Activated CD8-positive, alpha-beta T cell treated with anti-CD3 and anti-CD28 coated beads, Interleukin-2, amount 10 ng/mL, durations not matched to agents 7 days and 5 days (primary cell): ENCODE results near the gene SNX15. TPM values are rescaled to one million over a fixed set of nuclear protein-coding genes. Genes with fewer than 3 reads are reported as not detected.
"Not testable (repeated sequence)": the region's sequence is repeated elsewhere in the genome, so short reads cannot be mapped to it uniquely, and the experiment has no call there.

ENCODE experiments used
- ATAC-seq: fragments of 150-1000 bp; cut with Tn5 transposase; one replicate; pipeline ENCODE4 v1.10.0; 2021; ENCODE audit warnings: moderate library complexity
- CTCF ChIA-PET: fragments of 350-600 bp; sonication (Branson Sonifier 250); formaldehyde crosslinking; loops from one replicate; lab custom pipeline; 2021; ENCODE audit warnings: antibody characterized with exemption; lab: Charles Lee
- POLR2A ChIA-PET: fragments of 350-600 bp; sonication (Branson Sonifier 250); formaldehyde crosslinking; loops from one replicate; lab custom pipeline; 2021; ENCODE audit warnings: antibody characterized with exemption; lab: Charles Lee
- DNase-seq: peaks from one replicate; pipeline ENCODE4 v3.0.0-alpha.2; 2020
- H3K27ac Mint-ChIP-seq: one replicate; pipeline ENCODE4 v1.8.0; 2021; ENCODE audit warnings: mild to moderate bottlenecking, mixed read lengths
- H3K27me3 Mint-ChIP-seq: one replicate; pipeline ENCODE4 v1.8.0; 2021; ENCODE audit warnings: low read depth, mixed read lengths
- H3K36me3 Mint-ChIP-seq: one replicate; pipeline ENCODE4 v1.8.0; 2021; ENCODE audit warnings: low read depth, mixed read lengths
- H3K4me1 Mint-ChIP-seq: one replicate; pipeline ENCODE4 v1.8.0; 2021; ENCODE audit warnings: low read depth, mixed read lengths
- H3K4me3 Mint-ChIP-seq: one replicate; pipeline ENCODE4 v1.8.0; 2021; ENCODE audit warnings: mild to moderate bottlenecking, mixed read lengths
- H3K9me3 Mint-ChIP-seq: one replicate; pipeline ENCODE4 v1.8.0; 2022; ENCODE audit warnings: mixed read lengths; ENCODE audit not compliant: insufficient read depth
- total RNA-seq, 2 experiments: library from RNA; stranded (reverse); gene quantifications; one replicate each; pipeline ENCODE4 v1.2.3, GENCODE V29; 2021

Gene SNX15, protein sequence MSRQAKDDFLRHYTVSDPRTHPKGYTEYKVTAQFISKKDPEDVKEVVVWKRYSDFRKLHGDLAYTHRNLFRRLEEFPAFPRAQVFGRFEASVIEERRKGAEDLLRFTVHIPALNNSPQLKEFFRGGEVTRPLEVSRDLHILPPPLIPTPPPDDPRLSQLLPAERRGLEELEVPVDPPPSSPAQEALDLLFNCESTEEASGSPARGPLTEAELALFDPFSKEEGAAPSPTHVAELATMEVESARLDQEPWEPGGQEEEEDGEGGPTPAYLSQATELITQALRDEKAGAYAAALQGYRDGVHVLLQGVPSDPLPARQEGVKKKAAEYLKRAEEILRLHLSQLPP
- 10 to 100 TPM; 21.2 to 25.7 TPM for total RNA-seq

DNA sequence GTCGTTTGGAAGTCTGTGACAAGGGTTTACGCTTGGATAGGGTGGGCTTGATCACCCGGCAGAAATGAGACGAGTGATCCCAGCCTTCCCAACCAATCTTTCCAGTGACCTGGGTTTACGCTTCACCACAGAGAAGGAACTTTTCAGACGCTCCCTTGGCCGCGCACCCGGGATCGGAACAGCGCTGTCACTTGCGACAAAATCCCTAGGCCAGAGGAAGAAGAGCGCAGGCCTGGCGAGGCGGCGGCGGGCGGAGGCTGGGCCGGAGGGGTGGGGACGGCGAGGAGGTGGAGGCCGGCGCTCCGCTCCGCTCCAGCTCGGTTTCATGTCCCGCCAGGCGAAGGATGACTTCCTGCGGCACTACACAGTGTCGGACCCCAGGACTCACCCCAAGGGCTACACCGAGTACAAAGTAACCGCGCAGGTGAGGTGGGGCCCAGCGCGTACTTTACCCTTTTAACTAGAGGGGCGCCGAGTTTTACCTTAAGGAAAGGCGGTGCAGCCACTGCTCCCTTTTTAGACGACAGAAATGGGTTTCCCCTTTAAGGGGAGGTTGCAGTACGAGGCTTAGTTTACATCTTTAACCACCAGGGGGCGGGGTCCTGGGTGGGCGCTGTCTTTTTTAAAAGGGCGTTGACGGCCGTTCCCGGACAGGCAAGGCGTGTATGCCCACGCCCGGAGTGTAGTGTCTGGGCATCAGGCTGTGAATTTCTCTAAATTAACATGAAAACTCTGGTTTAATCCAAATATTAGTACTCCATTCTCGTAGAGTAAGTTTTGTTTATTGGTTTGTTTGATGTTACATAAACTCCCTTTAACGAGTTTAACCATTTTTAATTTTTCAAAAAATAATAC lies at the start of gene SNX15:
Gene SNX15, plus strand, starts transcription at position 227 of the 855 bp plus-strand sequence. Its CDS starts 99 bp downstream, at position 326.
- Mint-ChIP-seq H3K4me3 (peak within 1 kb of the TSS; percentile 75), H3K4me1 (peaks cover 22% of the 10 kb centered on the region), H3K36me3 (peaks cover 5% of the 10 kb centered on the region), H3K27ac (peak within 1 kb of the TSS; percentile 91), H3K27me3 (peaks cover 2% of the 10 kb centered on the region), H3K9me3 (no peaks in the 10 kb centered on the region)
- ATAC-seq (peak; percentile 92), DNase-seq (peak; percentile 96)
- POLR2A ChIA-PET = interaction anchor here (1.0 to 4.2 kb wide), 3 partner anchors 13 to 83 kb away, joined by 3 to 15 read pairs (median 7); partner anchors contain the start of genes ARL2 and SAC3D1
- CTCF ChIA-PET = interaction anchor here (0.8 to 5.9 kb wide), 7 partner anchors 13 to 179 kb away, joined by 3 to 47 read pairs (median 4); partner anchors contain the start of genes ARL2 and SAC3D1

DNA sequence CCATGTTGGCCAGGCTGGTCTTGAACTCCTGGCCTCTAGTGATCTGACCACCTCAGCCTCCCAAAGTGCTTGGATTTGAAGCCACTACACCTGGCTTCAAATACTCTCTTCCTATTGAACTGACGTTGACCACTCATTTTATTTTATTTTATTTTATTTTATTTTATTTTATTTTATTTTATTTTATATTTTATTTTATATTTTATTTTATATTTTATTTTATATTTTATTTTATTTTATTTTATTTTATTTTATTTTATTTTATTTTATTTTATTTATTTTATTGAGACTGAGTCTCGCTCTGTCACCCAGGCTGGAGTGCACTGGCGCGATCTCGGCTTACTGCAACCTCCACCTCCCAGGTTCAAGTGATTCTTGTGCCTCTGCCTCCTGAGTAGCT lies 43.9 kb upstream of the SNX15 start:
- H3K27ac Mint-ChIP-seq, H3K4me1 Mint-ChIP-seq, ATAC-seq, POLR2A ChIA-PET, H3K27me3 Mint-ChIP-seq, CTCF ChIA-PET, H3K9me3 Mint-ChIP-seq, H3K4me3 Mint-ChIP-seq, H3K36me3 Mint-ChIP-seq, DNase-seq: not testable (repeated sequence)

DNA sequence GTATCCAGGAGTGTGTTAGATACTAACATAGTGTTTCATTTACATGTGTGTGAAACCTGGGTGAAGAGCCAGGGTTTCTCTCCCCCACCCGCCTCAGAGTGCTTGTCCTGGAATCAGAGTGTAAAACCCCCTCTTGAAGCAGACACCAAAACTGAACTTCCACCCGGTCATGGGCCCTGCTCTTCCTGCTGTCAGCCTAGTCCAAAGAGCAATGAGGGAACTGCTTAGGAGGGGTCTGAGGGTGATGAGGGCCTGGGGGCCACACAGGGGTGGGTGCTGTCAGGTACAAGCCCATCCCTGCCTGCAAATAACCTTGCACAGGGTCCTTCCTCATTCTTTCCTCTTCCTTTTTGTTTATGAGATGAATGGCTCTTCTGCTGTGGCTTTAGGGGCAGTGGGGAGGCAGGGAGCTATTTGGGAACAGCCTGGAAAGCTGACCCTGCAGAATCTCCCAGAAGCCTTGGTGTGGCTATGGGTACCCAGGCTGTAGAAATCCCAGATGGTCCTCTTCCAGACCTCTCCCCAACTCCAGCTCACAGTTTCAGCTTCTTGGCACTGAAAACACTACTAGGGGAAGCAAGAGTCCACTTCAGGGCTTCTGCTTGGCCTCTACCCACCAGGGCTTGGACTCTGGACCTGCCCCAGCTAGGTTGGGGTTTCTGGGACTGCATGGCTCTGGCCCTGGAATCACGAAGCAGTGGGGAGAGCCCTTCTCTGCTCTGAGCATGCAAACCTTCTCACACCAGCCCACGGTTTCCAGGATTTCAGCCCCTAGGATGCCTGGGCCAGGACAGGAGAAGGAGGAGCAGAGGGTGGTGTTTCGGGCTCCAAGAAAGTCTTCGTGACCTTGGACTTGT lies 39.0 kb upstream of the SNX15 start:
- Mint-ChIP-seq H3K36me3 (no peaks in the 10 kb centered on the region), H3K27ac (no peak overlapping the region), H3K4me3 (no peak overlapping the region), H3K27me3 (peaks cover 2% of the 10 kb centered on the region), H3K4me1 (peaks cover 13% of the 10 kb centered on the region), H3K9me3 (no peaks in the 10 kb centered on the region)
- no peak for ATAC-seq
- ChIA-PET CTCF (interaction anchor here (0.6 kb wide), 1 partner anchor 19 kb away, joined by 3 read pairs; no protein-coding TSS in a partner anchor), POLR2A (no interaction called here)
- DNase-seq = no peak

DNA sequence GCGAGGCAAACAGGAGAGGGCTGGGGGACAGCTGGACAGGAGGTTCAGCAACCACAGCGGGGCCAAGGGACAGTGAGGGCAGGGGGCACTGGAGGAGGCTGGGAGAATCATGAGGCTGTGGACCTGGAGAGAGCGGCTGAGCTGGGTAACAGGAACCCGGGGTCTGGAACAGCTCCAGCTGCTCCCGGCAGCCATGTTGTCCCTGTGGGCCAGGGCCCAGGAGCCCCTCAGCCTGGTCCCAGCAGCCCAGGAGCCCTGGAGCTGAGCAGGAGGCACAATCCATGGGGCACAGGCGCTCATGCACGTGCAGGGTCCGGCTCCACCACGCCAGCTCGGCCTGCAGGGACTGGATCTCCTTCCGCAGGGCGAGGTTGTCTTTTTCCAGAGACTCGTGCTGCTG lies 37.8 kb upstream of the SNX15 start:
- no peak overlapping the region for H3K4me3 Mint-ChIP-seq
- ChIA-PET CTCF (interaction anchor here (1.3 kb wide), 1 partner anchor 24 kb away, joined by 3 read pairs; no protein-coding TSS in a partner anchor), POLR2A (no interaction called here)
- no peak overlapping the region for H3K27ac Mint-ChIP-seq
- peaks cover 13% of the 10 kb centered on the region for H3K4me1 Mint-ChIP-seq
- peaks cover 2% of the 10 kb centered on the region for H3K27me3 Mint-ChIP-seq
- DNase-seq (no peak), ATAC-seq (no peak)
- no peaks in the 10 kb centered on the region for H3K36me3 Mint-ChIP-seq
- no peaks in the 10 kb centered on the region for H3K9me3 Mint-ChIP-seq

DNA sequence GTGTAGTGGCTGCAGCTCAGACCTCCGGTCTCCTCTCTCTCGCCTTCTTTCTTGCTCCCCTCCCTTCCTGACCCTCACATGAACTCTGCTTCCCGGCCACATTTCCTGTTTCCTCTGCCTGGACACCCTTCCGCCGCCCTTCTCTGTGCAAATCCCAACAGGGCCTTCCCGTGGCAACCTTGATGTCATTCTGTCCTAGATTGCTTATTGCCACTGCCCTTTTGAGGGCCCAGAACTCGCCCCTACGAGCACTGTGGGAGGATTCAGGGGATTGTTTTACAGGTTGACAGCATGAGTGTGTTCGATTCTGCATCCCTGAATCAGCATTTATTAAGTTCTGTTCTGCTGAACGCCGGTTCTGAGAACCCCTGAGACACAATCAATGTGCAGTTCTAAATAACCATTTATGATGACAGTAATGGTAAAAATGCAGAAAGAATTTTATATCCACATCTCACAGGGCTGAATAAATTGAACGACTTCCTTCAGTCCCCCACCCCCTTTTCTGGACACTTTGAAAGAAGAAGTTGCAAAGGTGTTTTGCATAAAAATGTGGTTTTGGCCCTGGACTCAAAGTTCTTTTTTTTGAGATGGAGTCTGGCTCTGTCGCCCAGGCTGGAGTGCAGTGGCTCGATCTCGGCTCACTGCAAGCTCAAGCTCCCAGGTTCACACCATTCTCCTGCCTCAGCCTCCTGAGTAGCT lies 36.9 kb upstream of the SNX15 start:
- ATAC-seq (no peak), DNase-seq (no peak)
- no peaks in the 10 kb centered on the region for H3K36me3 Mint-ChIP-seq
- H3K27me3 Mint-ChIP-seq = peaks cover 2% of the 10 kb centered on the region
- POLR2A ChIA-PET = no interaction called here
- no peak overlapping the region for H3K4me3 Mint-ChIP-seq
- peak overlapping the region; percentile 15 for H3K27ac Mint-ChIP-seq
- CTCF ChIA-PET = interaction anchor here (1.3 kb wide), 1 partner anchor 23 kb away, joined by 3 read pairs; no protein-coding TSS in a partner anchor
- peaks cover 13% of the 10 kb centered on the region for H3K4me1 Mint-ChIP-seq
- H3K9me3 Mint-ChIP-seq = no peaks in the 10 kb centered on the region

DNA sequence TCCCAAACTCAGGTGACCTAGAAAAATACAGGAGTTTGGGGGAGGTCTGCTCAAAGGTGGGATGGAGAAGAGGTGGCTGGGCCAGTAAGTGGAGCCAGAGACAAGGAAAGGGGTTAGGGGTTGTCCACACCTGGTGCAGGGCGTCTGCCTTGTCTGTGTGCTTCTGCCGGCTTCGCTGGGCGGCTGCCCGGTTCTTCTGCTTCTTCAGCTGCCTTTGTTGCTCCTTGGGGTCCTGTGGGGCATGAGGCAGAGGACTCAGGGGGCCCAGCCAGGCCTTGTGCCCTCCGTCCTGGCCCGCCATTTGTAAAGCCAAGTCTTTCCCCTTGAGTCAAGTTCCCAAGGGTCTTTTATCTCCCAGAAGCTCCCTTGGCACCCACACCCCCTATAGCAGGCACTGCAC lies 32.9 kb upstream of the SNX15 start:
- H3K9me3 Mint-ChIP-seq = no peaks in the 10 kb centered on the region

DNA sequence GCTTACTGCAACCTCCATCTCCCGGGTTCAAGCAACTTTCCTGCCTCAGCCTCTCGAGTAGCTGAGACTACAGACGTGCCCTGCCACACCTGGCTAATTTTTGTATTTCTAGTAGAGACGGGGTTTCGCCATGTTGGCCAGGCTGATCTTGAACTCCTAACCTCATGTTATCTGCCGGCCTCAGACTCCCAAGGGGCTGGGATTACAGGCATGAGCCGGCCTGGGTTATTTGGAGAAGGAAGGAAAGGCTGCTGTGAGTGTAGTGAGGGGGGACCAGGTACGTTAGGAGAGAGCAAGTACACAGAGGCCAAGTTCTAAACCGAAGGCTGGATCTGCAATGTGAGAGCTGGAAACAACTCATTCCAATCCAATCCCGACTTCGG lies 30.9 kb upstream of the SNX15 start:
- peak overlapping the region; percentile 46 for H3K4me3 Mint-ChIP-seq
- POLR2A ChIA-PET = interaction anchor here (0.7 kb wide), 1 partner anchor 80 kb away, joined by 3 read pairs; no protein-coding TSS in a partner anchor
- peak overlapping the region; percentile 79 for H3K27ac Mint-ChIP-seq
- no peak for DNase-seq
- CTCF ChIA-PET = interaction anchor here (0.7 to 2.0 kb wide), 9 partner anchors 12 to 152 kb away, joined by 3 to 7 read pairs (median 4); partner anchors contain the start of genes ARL2 and PPP2R5B
- H3K27me3 Mint-ChIP-seq = peaks cover 2% of the 10 kb centered on the region
- no peaks in the 10 kb centered on the region for H3K36me3 Mint-ChIP-seq
- peaks cover 33% of the 10 kb centered on the region for H3K4me1 Mint-ChIP-seq
- H3K9me3 Mint-ChIP-seq = no peaks in the 10 kb centered on the region
- no peak for ATAC-seq

More for the DNA sequence above, 32.9 kb upstream of the SNX15 start:
- ChIA-PET CTCF (interaction anchor here (1.1 to 2.0 kb wide), 2 partner anchors 18 to 20 kb away, joined by 3 to 6 read pairs; partner anchors contain the start of gene ARL2), POLR2A (no interaction called here)
- H3K4me1 Mint-ChIP-seq = peaks cover 38% of the 10 kb centered on the region
- peaks cover 2% of the 10 kb centered on the region for H3K27me3 Mint-ChIP-seq
- H3K4me3 Mint-ChIP-seq = no peak overlapping the region
- ATAC-seq (no peak), DNase-seq (no peak)
- H3K36me3 Mint-ChIP-seq = no peaks in the 10 kb centered on the region
- H3K27ac Mint-ChIP-seq = no peak overlapping the region

DNA sequence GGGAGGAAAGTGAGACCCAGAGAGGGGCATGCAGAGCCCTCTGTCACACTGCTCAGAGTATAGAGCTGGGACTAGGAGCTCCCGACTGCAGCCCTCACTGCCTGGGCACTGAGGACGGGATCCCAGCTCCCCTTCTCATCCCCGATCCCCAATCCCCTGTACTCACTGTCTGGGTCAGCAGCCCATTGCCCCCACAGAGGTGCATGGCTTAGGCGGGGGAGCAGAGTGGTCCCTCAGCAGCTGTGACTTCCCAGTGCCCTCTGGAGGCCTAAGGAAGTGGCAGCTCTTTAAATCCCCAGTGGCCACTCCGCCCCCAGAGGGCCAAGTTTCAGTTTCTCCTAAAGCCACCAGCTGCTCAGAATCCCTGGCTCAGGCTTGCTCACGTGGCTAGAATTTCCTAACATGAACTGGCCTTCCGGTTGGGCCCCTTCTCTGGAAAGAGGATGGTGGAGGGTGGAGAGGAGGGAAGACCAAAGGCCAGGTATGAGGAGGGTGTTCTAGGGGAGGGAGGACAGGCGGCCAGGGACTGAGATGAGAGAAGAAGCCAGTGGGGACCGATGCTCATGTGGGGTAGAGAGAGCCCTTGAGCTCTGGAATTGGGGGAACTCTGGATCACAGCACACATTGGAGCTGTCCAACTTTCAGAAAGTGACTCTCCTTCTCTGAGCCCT lies 30.4 kb upstream of the SNX15 start, which contains the start of gene BATF2:
Gene BATF2, minus strand, starts transcription at position 262 of the 671 bp plus-strand sequence. Its CDS starts 57 bp downstream, at position 205.
- CTCF ChIA-PET = interaction anchor here (0.7 to 1.3 kb wide), 9 partner anchors 11 to 153 kb away, joined by 3 to 7 read pairs (median 3); partner anchors contain the start of gene PPP2R5B
- Mint-ChIP-seq H3K36me3 (no peaks in the 10 kb centered on the region), H3K4me1 (peaks cover 33% of the 10 kb centered on the region), H3K9me3 (no peaks in the 10 kb centered on the region), H3K27me3 (peaks cover 2% of the 10 kb centered on the region), H3K27ac (peak within 1 kb of the TSS; percentile 79), H3K4me3 (peak within 1 kb of the TSS; percentile 46)
- DNase-seq = peak; percentile 41
- POLR2A ChIA-PET = interaction anchor here (0.7 kb wide), 1 partner anchor 79 kb away, joined by 3 read pairs; no protein-coding TSS in a partner anchor
- ATAC-seq = peak; percentile 67

DNA sequence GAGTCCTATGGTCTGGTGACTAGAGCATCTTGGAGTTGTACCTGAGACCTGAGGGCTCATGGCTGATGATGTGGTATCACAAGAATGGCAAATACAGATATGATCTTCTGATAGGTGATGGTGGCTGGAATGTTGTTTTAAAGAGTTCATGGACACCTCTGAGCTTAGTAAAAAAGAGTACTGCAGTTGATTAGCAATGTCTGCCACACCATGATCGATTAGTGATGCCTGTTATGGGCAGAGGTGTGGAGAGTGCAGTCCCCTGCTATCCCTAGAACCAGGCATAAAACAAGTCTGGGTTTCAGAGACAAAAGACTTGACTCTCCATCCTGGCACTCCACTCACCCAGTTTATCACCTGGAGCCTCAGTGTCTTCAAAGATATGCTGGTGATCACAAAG lies 29.1 kb upstream of the SNX15 start:
- H3K4me1 Mint-ChIP-seq = peaks cover 33% of the 10 kb centered on the region
- ATAC-seq = peak; percentile 43
- peak; percentile 36 for DNase-seq
- H3K4me3 Mint-ChIP-seq = peak overlapping the region; percentile 47
- no peaks in the 10 kb centered on the region for H3K9me3 Mint-ChIP-seq
- POLR2A ChIA-PET = interaction anchor here (1.5 kb wide), 1 partner anchor 137 kb away, joined by 4 read pairs; no protein-coding TSS in a partner anchor
- no peaks in the 10 kb centered on the region for H3K27me3 Mint-ChIP-seq
- H3K27ac Mint-ChIP-seq = peak overlapping the region; percentile 83
- no peaks in the 10 kb centered on the region for H3K36me3 Mint-ChIP-seq
- CTCF ChIA-PET = interaction anchor here (1.2 to 1.6 kb wide), 4 partner anchors 15 to 150 kb away, joined by 3 to 9 read pairs (median 6); partner anchors contain the start of genes ARL2 and ZNHIT2
